Measurements from ENCODE around the gene KRTAP4-7.
"Not testable (repeated sequence)": the region's sequence is repeated elsewhere in the genome, so short reads cannot be mapped to it uniquely, and the experiment has no call there.

DNA sequence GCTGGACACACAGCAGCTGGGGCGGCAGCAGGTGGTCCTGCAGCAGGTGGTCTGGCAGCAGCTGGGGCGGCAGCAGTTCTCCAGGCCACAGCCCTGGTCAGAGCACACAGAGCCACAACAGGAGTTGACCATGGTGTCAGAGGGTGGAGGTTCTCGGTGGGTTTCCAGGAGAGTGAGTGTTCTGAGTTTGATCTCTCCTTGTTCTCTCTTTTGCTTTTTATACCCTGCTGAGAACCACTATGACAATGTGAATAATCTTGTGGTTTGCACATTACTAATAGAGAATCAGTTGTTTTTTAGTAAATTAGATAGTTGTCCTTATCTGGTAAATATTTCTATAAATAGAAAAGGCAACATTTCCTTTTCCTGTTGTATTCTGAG, 40.0 kb downstream of the KRTAP4-7 start, which contains the start of gene KRTAP4-12:
- TF ChIP-seq, protein P1, sequence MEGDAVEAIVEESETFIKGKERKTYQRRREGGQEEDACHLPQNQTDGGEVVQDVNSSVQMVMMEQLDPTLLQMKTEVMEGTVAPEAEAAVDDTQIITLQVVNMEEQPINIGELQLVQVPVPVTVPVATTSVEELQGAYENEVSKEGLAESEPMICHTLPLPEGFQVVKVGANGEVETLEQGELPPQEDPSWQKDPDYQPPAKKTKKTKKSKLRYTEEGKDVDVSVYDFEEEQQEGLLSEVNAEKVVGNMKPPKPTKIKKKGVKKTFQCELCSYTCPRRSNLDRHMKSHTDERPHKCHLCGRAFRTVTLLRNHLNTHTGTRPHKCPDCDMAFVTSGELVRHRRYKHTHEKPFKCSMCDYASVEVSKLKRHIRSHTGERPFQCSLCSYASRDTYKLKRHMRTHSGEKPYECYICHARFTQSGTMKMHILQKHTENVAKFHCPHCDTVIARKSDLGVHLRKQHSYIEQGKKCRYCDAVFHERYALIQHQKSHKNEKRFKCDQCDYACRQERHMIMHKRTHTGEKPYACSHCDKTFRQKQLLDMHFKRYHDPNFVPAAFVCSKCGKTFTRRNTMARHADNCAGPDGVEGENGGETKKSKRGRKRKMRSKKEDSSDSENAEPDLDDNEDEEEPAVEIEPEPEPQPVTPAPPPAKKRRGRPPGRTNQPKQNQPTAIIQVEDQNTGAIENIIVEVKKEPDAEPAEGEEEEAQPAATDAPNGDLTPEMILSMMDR (IDR thresholded peaks at IDR 0.05; ENCODE audit: low read length), result not testable (repeated sequence)
- not testable (repeated sequence) for TF ChIP-seq EZH2 (IDR thresholded peaks at IDR 0.05; ENCODE audit: borderline replicate concordance, low read length)
